ENCODE results near the gene DCLK2. TPM values are rescaled to one million over a fixed set of nuclear protein-coding genes. Genes with fewer than 3 reads are reported as not detected.

DCLK2 gene
- total RNA-seq, 1 experiment from 2014 or later, result 1.2 TPM

DNA sequence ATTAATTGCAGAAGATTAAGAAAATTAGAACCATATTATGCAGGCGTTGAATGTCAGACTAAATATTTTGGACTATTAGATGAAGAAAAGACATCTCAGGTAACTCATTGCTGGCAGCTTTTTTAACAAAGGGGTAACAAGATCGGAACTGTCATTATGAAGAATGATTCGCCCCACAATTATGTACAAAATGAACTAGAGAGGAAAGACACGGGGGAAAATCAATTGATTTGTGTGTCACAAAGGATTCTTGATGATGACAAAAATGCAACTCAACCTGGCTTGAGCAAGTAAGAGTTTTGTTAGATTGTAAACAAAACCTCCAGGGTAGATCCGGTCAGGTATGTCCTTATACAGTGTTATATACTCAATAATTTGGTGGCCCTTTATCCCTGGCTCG is 12.5 kb upstream of the DCLK2 start:
- no peaks in the 10 kb centered on the region for H3K36me3 ChIP-seq (ENCODE audit: low read depth, low read length)
- ATAC-seq (no peak), DNase-seq (no peak)
- no peaks in the 10 kb centered on the region for H4K20me1 ChIP-seq (ENCODE audit: low read length)
- TF ChIP-seq, protein P1, sequence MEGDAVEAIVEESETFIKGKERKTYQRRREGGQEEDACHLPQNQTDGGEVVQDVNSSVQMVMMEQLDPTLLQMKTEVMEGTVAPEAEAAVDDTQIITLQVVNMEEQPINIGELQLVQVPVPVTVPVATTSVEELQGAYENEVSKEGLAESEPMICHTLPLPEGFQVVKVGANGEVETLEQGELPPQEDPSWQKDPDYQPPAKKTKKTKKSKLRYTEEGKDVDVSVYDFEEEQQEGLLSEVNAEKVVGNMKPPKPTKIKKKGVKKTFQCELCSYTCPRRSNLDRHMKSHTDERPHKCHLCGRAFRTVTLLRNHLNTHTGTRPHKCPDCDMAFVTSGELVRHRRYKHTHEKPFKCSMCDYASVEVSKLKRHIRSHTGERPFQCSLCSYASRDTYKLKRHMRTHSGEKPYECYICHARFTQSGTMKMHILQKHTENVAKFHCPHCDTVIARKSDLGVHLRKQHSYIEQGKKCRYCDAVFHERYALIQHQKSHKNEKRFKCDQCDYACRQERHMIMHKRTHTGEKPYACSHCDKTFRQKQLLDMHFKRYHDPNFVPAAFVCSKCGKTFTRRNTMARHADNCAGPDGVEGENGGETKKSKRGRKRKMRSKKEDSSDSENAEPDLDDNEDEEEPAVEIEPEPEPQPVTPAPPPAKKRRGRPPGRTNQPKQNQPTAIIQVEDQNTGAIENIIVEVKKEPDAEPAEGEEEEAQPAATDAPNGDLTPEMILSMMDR (conservative IDR thresholded peaks at IDR 0.05; ENCODE audit: low read depth, low read length), result no peak
- TF ChIP-seq EZH2phosphoT487 (IDR thresholded peaks at IDR 0.05; ENCODE audit: borderline replicate concordance, low read length) (no peak), EZH2 (IDR thresholded peaks at IDR 0.05; ENCODE audit: low read length, unreplicated experiment) (no peak)
- H3K9me3 ChIP-seq (ENCODE audit: low read length), result no peaks in the 10 kb centered on the region
- H3K27me3 ChIP-seq (ENCODE audit: low read length), result no peaks in the 10 kb centered on the region
- no peak overlapping the region for H3K4me3 ChIP-seq (ENCODE audit: low read length)
- no TSS peak for BruUV-seq (replicated peaks)
- no peaks in the 10 kb centered on the region for H3K79me2 ChIP-seq (ENCODE audit: low read length)
- H3K9ac ChIP-seq (ENCODE audit: low read length), result no peak overlapping the region
- CTCF ChIA-PET, result no interaction called here
- H3F3A ChIP-seq (ENCODE audit: low read length, unreplicated experiment), result no peaks in the 10 kb centered on the region
- H3K9me2 ChIP-seq (replicated peaks; ENCODE audit: low read length), result no peaks in the 10 kb centered on the region
- POLR2A ChIA-PET (ENCODE audit: unreplicated experiment), result no interaction called here
- no peak overlapping the region for H3K4me2 ChIP-seq (ENCODE audit: low read length)
- intact Hi-C loops (cut with micrococcal nuclease), result no loop called here
- no peak overlapping the region for H2AFZ ChIP-seq (ENCODE audit: low read length)
- H3K4me1 ChIP-seq (ENCODE audit: insufficient read depth, low read length), result no peaks in the 10 kb centered on the region; the same call in 1 of the 2 replicates
- no peak overlapping the region for H3K27ac ChIP-seq (ENCODE audit: low read length)

DNA sequence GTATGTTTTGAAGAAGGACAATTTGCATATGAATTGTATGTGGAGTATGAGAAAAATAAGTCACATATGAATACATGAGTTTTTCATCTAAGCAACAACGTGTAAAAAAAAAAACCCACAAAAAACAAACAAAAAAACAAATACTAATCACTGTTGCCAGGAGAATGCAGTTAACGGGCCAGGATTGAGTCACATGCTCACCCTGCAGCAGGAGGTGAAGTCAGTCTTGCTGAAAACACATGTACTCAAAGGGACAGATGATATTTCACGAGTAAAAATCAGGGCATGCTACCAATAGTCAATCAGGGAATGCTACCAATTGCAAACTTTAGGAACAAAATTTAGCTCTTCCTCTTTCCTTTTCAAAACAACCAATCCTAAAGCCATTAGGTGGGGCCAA is 10.4 kb upstream of the DCLK2 start:
- no peak overlapping the region for H3K4me2 ChIP-seq (ENCODE audit: low read length)
- H2AFZ ChIP-seq (ENCODE audit: low read length), result no peak overlapping the region
- no peaks in the 10 kb centered on the region for H3K36me3 ChIP-seq (ENCODE audit: low read depth, low read length)
- H4K20me1 ChIP-seq (ENCODE audit: low read length), result no peaks in the 10 kb centered on the region
- H3F3A ChIP-seq (ENCODE audit: low read length, unreplicated experiment), result no peaks in the 10 kb centered on the region
- DNase-seq, result no peak
- no peaks in the 10 kb centered on the region for H3K79me2 ChIP-seq (ENCODE audit: low read length)
- CTCF ChIA-PET, result no interaction called here
- no peaks in the 10 kb centered on the region; the same call in 1 of the 2 replicates for H3K4me1 ChIP-seq (ENCODE audit: insufficient read depth, low read length)
- TF ChIP-seq, protein P1 (conservative IDR thresholded peaks at IDR 0.05; ENCODE audit: low read depth, low read length), result no peak
- TF ChIP-seq EZH2 (IDR thresholded peaks at IDR 0.05; ENCODE audit: low read length, unreplicated experiment), result no peak
- no peak for TF ChIP-seq EZH2phosphoT487 (IDR thresholded peaks at IDR 0.05; ENCODE audit: borderline replicate concordance, low read length)
- no peak overlapping the region for H3K9ac ChIP-seq (ENCODE audit: low read length)
- POLR2A ChIA-PET (ENCODE audit: unreplicated experiment), result no interaction called here
- H3K27me3 ChIP-seq (ENCODE audit: low read length), result no peaks in the 10 kb centered on the region
- no peak overlapping the region for H3K4me3 ChIP-seq (ENCODE audit: low read length)
- no TSS peak for BruUV-seq (replicated peaks)
- ATAC-seq, result no peak
- no peak overlapping the region for H3K27ac ChIP-seq (ENCODE audit: low read length)
- H3K9me2 ChIP-seq (replicated peaks; ENCODE audit: low read length), result no peaks in the 10 kb centered on the region
- H3K9me3 ChIP-seq (ENCODE audit: low read length), result no peaks in the 10 kb centered on the region
- intact Hi-C loops (cut with micrococcal nuclease), result no loop called here

DNA sequence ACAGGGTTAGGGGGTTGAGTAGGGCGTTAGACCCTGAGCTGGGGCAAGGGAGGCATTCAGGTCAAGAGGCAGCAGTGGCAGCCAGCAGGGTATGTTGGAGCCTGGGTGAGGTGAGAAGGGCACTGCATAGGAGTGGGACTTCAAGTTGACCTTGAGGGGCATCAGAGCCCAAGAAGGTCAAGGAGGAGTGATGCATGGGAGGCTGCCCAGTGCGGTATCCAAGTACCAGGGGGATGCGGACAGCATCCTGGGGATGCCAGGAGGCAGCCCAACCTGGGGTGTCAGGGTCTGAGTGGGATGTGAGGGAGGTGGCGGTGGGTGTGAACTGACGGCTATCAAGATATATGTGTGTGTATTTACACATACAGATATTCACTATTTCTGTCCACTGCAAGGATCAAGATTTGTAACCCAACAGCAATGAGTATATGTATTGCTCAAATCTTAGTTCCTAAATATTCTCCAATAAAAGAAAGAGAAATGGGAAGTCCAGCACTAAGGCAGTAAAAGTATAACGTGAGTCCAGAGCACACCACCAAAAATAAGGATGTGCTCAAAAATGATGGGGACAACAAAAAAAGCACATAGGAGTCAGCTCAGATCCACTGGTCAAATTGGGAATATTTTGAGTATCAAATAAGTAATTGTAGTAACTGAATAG is 9.8 kb upstream of the DCLK2 start:
- Histone ChIP-seq H2AFZ (ENCODE audit: low read length) (no peak overlapping the region), H3K79me2 (ENCODE audit: low read length) (no peaks in the 10 kb centered on the region), H3K4me1 (ENCODE audit: insufficient read depth, low read length) (no peaks in the 10 kb centered on the region; the same call in 1 of the 2 replicates), H3K4me3 (ENCODE audit: low read length) (no peak overlapping the region), H3F3A (ENCODE audit: low read length, unreplicated experiment) (no peaks in the 10 kb centered on the region), H3K4me2 (ENCODE audit: low read length) (no peak overlapping the region), H3K9me3 (ENCODE audit: low read length) (no peaks in the 10 kb centered on the region), H3K27me3 (ENCODE audit: low read length) (no peaks in the 10 kb centered on the region), H3K27ac (ENCODE audit: low read length) (no peak overlapping the region), H3K36me3 (ENCODE audit: low read depth, low read length) (no peaks in the 10 kb centered on the region), H3K9me2 (replicated peaks; ENCODE audit: low read length) (no peaks in the 10 kb centered on the region), H4K20me1 (ENCODE audit: low read length) (no peaks in the 10 kb centered on the region), H3K9ac (ENCODE audit: low read length) (no peak overlapping the region)
- TF ChIP-seq EZH2 (IDR thresholded peaks at IDR 0.05; ENCODE audit: low read length, unreplicated experiment) (no peak), EZH2phosphoT487 (IDR thresholded peaks at IDR 0.05; ENCODE audit: borderline replicate concordance, low read length) (no peak)
- TF ChIP-seq, protein P1 (conservative IDR thresholded peaks at IDR 0.05; ENCODE audit: low read depth, low read length), result no peak
- ChIA-PET POLR2A (ENCODE audit: unreplicated experiment) (no interaction called here), CTCF (no interaction called here)
- no peak for DNase-seq
- no TSS peak for BruUV-seq (replicated peaks)
- intact Hi-C loops (cut with micrococcal nuclease), result no loop called here
- ATAC-seq, result no peak
